Measurements from ENCODE around the gene TSC2. TPM values are rescaled to one million over a fixed set of nuclear protein-coding genes. Genes with fewer than 3 reads are reported as not detected.

The TSC2 gene
- total and polyA plus RNA-seq, 2 of the 13 experiments (the other 11 are each of a cell fraction or from before 2014, with no cell fraction given): 19.6 to 40.4 TPM

DNA sequence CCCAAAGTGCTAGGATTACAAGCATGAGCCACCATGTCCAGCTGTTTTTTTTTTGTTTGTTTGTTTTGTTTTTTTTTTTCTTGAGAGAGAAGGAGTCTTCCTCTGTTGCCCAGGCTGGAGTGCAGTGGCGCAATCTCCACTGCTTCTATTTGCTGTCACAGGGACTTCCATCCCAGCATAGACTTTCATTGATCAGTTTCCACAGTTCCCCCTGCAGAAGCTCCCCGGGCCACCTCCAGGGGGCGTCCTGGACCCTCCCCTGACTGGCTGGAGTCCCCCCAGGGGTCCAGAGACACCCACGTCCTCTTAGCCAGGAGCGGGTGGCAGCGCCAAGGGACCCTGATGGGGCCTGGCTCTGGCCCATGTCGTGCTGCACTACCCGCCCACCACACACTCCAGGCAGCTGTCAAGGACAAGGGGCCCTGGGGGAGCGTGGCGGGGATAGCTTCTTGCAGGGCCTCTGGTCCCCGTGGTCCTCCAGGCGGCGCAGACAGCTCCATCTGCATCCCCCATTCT lies 31.3 kb upstream of the TSC2 start:
- FAIRE-seq (peak; percentile 48), ATAC-seq (peak; percentile 52), DNase-seq (ENCODE audit: low spot score) (peak; percentile 41)
- no peak overlapping the region for H2AFZ ChIP-seq (ENCODE audit: low read length)
- H3K4me3 ChIP-seq (replicated peaks in 1 of 3; ENCODE audit: insufficient read depth in 1 of 3, low read depth in 2 of 3, low read length in 3 of 3): no peak overlapping the region; a peak in 1 of 6 replicates
- H3K9ac ChIP-seq (ENCODE audit: insufficient read depth, low read depth, low read length): no peak overlapping the region
- H3K79me2 ChIP-seq (ENCODE audit: insufficient read depth, low read length): no peaks in the 10 kb centered on the region
- H3K36me3 ChIP-seq (replicated peaks in 1 of 2; ENCODE audit: control insufficient read depth in 1 of 2, insufficient read depth in 2 of 2, low read length in 2 of 2): no peaks in the 10 kb centered on the region
- H4K20me1 ChIP-seq (ENCODE audit: insufficient read depth, low read length): no peaks in the 10 kb centered on the region
- peak overlapping the region; percentile 93 for H3K4me2 ChIP-seq (ENCODE audit: low read depth, low read length)
- ChIA-PET CTCF (ENCODE audit: low intra/inter-chr PET ratio, low total read pairs) (no interaction called here), POLR2A (interaction anchor here (1.1 to 2.9 kb wide), 5 partner anchors 19 to 139 kb away, joined by 3 to 22 read pairs (median 7); partner anchors contain the start of genes NTHL1, RPS2, TRAF7 and TSC2)
- no peaks in the 10 kb centered on the region for H3K9me3 ChIP-seq (ENCODE audit: low read length)
- H3K27me3 ChIP-seq (ENCODE audit: control insufficient read depth in 1 of 2, insufficient read depth in 2 of 2, low read length in 2 of 2): peaks cover 2 to 20% of the 10 kb centered on the region in 2 experiments; a peak in 2 of 5 replicates
- H3K4me1 ChIP-seq (ENCODE audit: insufficient read depth, low read length): peaks cover 62% of the 10 kb centered on the region
- BruUV-seq (replicated peaks): no TSS peak
- 3% methylated on average over 3 of the region's 13 CpGs for WGBS (ENCODE audit: low lambda C conversion rate)
- H3K27ac ChIP-seq (ENCODE audit: extremely low read length, insufficient read depth, low read length): no peak overlapping the region
- intact Hi-C loops (cut with micrococcal nuclease; ENCODE audit: unreplicated experiment) (no loop called here), in situ Hi-C loops (cut with HindIII; ENCODE audit: extremely low pct_ligation_motif_present, low pct_unique_long_range_greater_than_20kb) (no loop called here)
- TF ChIP-seq, protein P1, sequence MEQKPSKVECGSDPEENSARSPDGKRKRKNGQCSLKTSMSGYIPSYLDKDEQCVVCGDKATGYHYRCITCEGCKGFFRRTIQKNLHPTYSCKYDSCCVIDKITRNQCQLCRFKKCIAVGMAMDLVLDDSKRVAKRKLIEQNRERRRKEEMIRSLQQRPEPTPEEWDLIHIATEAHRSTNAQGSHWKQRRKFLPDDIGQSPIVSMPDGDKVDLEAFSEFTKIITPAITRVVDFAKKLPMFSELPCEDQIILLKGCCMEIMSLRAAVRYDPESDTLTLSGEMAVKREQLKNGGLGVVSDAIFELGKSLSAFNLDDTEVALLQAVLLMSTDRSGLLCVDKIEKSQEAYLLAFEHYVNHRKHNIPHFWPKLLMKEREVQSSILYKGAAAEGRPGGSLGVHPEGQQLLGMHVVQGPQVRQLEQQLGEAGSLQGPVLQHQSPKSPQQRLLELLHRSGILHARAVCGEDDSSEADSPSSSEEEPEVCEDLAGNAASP (CRISPR knock-in tag; IDR thresholded peaks at IDR 0.05; ENCODE audit: borderline replicate concordance): 0 out of 2 replicates have a peak, but pooled peaks have one; percentile 26
- TF ChIP-seq, protein P2, sequence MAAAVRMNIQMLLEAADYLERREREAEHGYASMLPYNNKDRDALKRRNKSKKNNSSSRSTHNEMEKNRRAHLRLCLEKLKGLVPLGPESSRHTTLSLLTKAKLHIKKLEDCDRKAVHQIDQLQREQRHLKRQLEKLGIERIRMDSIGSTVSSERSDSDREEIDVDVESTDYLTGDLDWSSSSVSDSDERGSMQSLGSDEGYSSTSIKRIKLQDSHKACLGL (CRISPR knock-in tag; IDR thresholded peaks at IDR 0.05): 0 out of 2 replicates have a peak, but pooled peaks have one; percentile 23
- TF ChIP-seq BCL6 (CRISPR knock-in tag; IDR thresholded peaks at IDR 0.05) (peak; percentile 37; the same call in 1 of the 2 replicates), IRF2 (CRISPR knock-in tag; IDR thresholded peaks at IDR 0.05) (0 out of 2 replicates have a peak, but pooled peaks have one; percentile 18), GABPB1 (CRISPR knock-in tag; IDR thresholded peaks at IDR 0.05) (peak; percentile 36; the same call in 1 of the 2 replicates), SRF (IDR thresholded peaks at IDR 0.05; ENCODE audit: low read depth, low read length) (no peak), CEBPB (IDR thresholded peaks at IDR 0.05; ENCODE audit: borderline replicate concordance, low read depth, low read length) (peak; percentile 75), XRCC5 (optimal IDR thresholded peaks at IDR 0.05; ENCODE audit: low read length) (peak; percentile 23), FOXK1 (CRISPR knock-in tag; IDR thresholded peaks at IDR 0.05; ENCODE audit: borderline replicate concordance, low read depth) (peak; percentile 26; the same call in 1 of the 2 replicates), PHF21A (CRISPR knock-in tag; IDR thresholded peaks at IDR 0.05) (0 out of 2 replicates have a peak, but pooled peaks have one; percentile 57)
- TF ChIP-seq, protein P3, sequence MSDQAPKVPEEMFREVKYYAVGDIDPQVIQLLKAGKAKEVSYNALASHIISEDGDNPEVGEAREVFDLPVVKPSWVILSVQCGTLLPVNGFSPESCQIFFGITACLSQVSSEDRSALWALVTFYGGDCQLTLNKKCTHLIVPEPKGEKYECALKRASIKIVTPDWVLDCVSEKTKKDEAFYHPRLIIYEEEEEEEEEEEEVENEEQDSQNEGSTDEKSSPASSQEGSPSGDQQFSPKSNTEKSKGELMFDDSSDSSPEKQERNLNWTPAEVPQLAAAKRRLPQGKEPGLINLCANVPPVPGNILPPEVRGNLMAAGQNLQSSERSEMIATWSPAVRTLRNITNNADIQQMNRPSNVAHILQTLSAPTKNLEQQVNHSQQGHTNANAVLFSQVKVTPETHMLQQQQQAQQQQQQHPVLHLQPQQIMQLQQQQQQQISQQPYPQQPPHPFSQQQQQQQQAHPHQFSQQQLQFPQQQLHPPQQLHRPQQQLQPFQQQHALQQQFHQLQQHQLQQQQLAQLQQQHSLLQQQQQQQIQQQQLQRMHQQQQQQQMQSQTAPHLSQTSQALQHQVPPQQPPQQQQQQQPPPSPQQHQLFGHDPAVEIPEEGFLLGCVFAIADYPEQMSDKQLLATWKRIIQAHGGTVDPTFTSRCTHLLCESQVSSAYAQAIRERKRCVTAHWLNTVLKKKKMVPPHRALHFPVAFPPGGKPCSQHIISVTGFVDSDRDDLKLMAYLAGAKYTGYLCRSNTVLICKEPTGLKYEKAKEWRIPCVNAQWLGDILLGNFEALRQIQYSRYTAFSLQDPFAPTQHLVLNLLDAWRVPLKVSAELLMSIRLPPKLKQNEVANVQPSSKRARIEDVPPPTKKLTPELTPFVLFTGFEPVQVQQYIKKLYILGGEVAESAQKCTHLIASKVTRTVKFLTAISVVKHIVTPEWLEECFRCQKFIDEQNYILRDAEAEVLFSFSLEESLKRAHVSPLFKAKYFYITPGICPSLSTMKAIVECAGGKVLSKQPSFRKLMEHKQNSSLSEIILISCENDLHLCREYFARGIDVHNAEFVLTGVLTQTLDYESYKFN (CRISPR knock-in tag; conservative IDR thresholded peaks at IDR 0.05): peak; percentile 29
- TF ChIP-seq, protein P4, sequence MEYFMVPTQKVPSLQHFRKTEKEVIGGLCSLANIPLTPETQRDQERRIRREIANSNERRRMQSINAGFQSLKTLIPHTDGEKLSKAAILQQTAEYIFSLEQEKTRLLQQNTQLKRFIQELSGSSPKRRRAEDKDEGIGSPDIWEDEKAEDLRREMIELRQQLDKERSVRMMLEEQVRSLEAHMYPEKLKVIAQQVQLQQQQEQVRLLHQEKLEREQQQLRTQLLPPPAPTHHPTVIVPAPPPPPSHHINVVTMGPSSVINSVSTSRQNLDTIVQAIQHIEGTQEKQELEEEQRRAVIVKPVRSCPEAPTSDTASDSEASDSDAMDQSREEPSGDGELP (IDR thresholded peaks at IDR 0.05; ENCODE audit: borderline replicate concordance, low read depth): peak; percentile 26; the same call in 1 of the 2 replicates
- TF ChIP-seq, protein P5, sequence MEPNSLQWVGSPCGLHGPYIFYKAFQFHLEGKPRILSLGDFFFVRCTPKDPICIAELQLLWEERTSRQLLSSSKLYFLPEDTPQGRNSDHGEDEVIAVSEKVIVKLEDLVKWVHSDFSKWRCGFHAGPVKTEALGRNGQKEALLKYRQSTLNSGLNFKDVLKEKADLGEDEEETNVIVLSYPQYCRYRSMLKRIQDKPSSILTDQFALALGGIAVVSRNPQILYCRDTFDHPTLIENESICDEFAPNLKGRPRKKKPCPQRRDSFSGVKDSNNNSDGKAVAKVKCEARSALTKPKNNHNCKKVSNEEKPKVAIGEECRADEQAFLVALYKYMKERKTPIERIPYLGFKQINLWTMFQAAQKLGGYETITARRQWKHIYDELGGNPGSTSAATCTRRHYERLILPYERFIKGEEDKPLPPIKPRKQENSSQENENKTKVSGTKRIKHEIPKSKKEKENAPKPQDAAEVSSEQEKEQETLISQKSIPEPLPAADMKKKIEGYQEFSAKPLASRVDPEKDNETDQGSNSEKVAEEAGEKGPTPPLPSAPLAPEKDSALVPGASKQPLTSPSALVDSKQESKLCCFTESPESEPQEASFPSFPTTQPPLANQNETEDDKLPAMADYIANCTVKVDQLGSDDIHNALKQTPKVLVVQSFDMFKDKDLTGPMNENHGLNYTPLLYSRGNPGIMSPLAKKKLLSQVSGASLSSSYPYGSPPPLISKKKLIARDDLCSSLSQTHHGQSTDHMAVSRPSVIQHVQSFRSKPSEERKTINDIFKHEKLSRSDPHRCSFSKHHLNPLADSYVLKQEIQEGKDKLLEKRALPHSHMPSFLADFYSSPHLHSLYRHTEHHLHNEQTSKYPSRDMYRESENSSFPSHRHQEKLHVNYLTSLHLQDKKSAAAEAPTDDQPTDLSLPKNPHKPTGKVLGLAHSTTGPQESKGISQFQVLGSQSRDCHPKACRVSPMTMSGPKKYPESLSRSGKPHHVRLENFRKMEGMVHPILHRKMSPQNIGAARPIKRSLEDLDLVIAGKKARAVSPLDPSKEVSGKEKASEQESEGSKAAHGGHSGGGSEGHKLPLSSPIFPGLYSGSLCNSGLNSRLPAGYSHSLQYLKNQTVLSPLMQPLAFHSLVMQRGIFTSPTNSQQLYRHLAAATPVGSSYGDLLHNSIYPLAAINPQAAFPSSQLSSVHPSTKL (CRISPR knock-in tag; IDR thresholded peaks at IDR 0.05): peak; percentile 42
